ENCODE measurements around the gene WDR90. TPM values are rescaled to one million over a fixed set of nuclear protein-coding genes. Genes with fewer than 3 reads are reported as not detected.
A peak's percentile ranks its signal among the peaks of the same experiment; 100 is the strongest.

WDR90 gene
- total and polyA plus RNA-seq, 2 of the 13 experiments (the other 11 are each of a cell fraction or from before 2014, with no cell fraction given): 14.9 to 28.9 TPM

- TF ChIP-seq, protein P1, sequence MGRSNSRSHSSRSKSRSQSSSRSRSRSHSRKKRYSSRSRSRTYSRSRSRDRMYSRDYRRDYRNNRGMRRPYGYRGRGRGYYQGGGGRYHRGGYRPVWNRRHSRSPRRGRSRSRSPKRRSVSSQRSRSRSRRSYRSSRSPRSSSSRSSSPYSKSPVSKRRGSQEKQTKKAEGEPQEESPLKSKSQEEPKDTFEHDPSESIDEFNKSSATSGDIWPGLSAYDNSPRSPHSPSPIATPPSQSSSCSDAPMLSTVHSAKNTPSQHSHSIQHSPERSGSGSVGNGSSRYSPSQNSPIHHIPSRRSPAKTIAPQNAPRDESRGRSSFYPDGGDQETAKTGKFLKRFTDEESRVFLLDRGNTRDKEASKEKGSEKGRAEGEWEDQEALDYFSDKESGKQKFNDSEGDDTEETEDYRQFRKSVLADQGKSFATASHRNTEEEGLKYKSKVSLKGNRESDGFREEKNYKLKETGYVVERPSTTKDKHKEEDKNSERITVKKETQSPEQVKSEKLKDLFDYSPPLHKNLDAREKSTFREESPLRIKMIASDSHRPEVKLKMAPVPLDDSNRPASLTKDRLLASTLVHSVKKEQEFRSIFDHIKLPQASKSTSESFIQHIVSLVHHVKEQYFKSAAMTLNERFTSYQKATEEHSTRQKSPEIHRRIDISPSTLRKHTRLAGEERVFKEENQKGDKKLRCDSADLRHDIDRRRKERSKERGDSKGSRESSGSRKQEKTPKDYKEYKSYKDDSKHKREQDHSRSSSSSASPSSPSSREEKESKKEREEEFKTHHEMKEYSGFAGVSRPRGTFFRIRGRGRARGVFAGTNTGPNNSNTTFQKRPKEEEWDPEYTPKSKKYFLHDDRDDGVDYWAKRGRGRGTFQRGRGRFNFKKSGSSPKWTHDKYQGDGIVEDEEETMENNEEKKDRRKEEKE (IDR thresholded peaks at IDR 0.05): no peak
- TF ChIP-seq NFE2 (CRISPR knock-in tag; IDR thresholded peaks at IDR 0.05): no peak
- no peak for TF ChIP-seq KLF13 (CRISPR knock-in tag; IDR thresholded peaks at IDR 0.05)
- no peak; the same call in 1 of the 2 replicates for TF ChIP-seq KDM5B (CRISPR knock-in tag; IDR thresholded peaks at IDR 0.05; ENCODE audit: borderline replicate concordance)
- no peak; the same call in 1 of the 2 replicates for TF ChIP-seq DR1 (CRISPR knock-in tag; IDR thresholded peaks at IDR 0.05)
- TF ChIP-seq ZNF772 (CRISPR knock-in tag; IDR thresholded peaks at IDR 0.05): peak; percentile 62; the same call in 1 of the 2 replicates
- 0 out of 2 replicates have a peak, but pooled peaks have one; percentile 36 for TF ChIP-seq ZNF235 (CRISPR knock-in tag; IDR thresholded peaks at IDR 0.05; ENCODE audit: borderline replicate concordance)
- TF ChIP-seq ZBTB20 (CRISPR knock-in tag; IDR thresholded peaks at IDR 0.05; ENCODE audit: borderline replicate concordance, low read depth): 0 out of 2 replicates have a peak, but pooled peaks have one; percentile 29
- no peak for TF ChIP-seq SMC3 (IDR thresholded peaks at IDR 0.05; ENCODE audit: low read length)
- no peak for TF ChIP-seq ZNF274 (CRISPR knock-in tag; IDR thresholded peaks at IDR 0.05)
- TF ChIP-seq PRDM15 (CRISPR knock-in tag; IDR thresholded peaks at IDR 0.05): no peak
- no peak for TF ChIP-seq ZNF12 (CRISPR knock-in tag; IDR thresholded peaks at IDR 0.05)
- TF ChIP-seq ZBTB21 (CRISPR knock-in tag; IDR thresholded peaks at IDR 0.05): no peak
- TF ChIP-seq JDP2 (CRISPR knock-in tag; IDR thresholded peaks at IDR 0.05; ENCODE audit: borderline replicate concordance): no peak
- no peak for TF ChIP-seq MYC (CRISPR knock-in tag; IDR thresholded peaks at IDR 0.05; ENCODE audit: borderline replicate concordance)
- TF ChIP-seq, protein P2, sequence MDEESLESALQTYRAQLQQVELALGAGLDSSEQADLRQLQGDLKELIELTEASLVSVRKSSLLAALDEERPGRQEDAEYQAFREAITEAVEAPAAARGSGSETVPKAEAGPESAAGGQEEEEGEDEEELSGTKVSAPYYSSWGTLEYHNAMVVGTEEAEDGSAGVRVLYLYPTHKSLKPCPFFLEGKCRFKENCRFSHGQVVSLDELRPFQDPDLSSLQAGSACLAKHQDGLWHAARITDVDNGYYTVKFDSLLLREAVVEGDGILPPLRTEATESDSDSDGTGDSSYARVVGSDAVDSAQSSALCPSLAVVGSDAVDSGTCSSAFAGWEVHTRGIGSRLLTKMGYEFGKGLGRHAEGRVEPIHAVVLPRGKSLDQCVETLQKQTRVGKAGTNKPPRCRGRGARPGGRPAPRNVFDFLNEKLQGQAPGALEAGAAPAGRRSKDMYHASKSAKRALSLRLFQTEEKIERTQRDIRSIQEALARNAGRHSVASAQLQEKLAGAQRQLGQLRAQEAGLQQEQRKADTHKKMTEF (CRISPR knock-in tag; IDR thresholded peaks at IDR 0.05): no peak
- no peak for TF ChIP-seq NFIC (IDR thresholded peaks at IDR 0.05; ENCODE audit: low read length)
- peak; percentile 23 for TF ChIP-seq ZNF781 (CRISPR knock-in tag; IDR thresholded peaks at IDR 0.05; ENCODE audit: borderline replicate concordance, not compliant biosample characterization)
- TF ChIP-seq TMF1 (CRISPR knock-in tag; IDR thresholded peaks at IDR 0.05; ENCODE audit: low read depth): 0 out of 2 replicates have a peak, but pooled peaks have one; percentile 31
- TF ChIP-seq YY1 (IDR thresholded peaks at IDR 0.05; ENCODE audit: insufficient read depth, insufficient replicate concordance, low read depth, low read length): no peak
- no peak for TF ChIP-seq ZNF570 (CRISPR knock-in tag; IDR thresholded peaks at IDR 0.05; ENCODE audit: borderline replicate concordance)
- TF ChIP-seq GATAD1 (CRISPR knock-in tag; IDR thresholded peaks at IDR 0.05): no peak
Observed at GRCh38 chr16:637081-638018, 11.8 kb upstream of the WDR90 start (continued).
